Measurements from ENCODE around the gene CD63. TPM values are rescaled to one million over a fixed set of nuclear protein-coding genes. Genes with fewer than 3 reads are reported as not detected.

The CD63 gene
- total RNA-seq, 1 experiment from 2014 or later, result 409 TPM

- ATAC-seq (no peak), DNase-seq (ENCODE audit: low spot score) (no peak)
- CTCF ChIA-PET, result interaction anchor here (0.6 to 10.8 kb wide), 8 partner anchors 11 to 323 kb away, joined by 3 to 141 read pairs (median 13); partner anchors contain the start of genes CD63 and ITGA7
- no peaks in the 10 kb centered on the region for H3K36me3 Mint-ChIP-seq
- peaks cover 16% of the 10 kb centered on the region for H3K27me3 Mint-ChIP-seq (ENCODE audit: low read depth)
- TF ChIP-seq, protein P1, sequence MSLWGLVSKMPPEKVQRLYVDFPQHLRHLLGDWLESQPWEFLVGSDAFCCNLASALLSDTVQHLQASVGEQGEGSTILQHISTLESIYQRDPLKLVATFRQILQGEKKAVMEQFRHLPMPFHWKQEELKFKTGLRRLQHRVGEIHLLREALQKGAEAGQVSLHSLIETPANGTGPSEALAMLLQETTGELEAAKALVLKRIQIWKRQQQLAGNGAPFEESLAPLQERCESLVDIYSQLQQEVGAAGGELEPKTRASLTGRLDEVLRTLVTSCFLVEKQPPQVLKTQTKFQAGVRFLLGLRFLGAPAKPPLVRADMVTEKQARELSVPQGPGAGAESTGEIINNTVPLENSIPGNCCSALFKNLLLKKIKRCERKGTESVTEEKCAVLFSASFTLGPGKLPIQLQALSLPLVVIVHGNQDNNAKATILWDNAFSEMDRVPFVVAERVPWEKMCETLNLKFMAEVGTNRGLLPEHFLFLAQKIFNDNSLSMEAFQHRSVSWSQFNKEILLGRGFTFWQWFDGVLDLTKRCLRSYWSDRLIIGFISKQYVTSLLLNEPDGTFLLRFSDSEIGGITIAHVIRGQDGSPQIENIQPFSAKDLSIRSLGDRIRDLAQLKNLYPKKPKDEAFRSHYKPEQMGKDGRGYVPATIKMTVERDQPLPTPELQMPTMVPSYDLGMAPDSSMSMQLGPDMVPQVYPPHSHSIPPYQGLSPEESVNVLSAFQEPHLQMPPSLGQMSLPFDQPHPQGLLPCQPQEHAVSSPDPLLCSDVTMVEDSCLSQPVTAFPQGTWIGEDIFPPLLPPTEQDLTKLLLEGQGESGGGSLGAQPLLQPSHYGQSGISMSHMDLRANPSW (CRISPR knock-in tag; conservative IDR thresholded peaks at IDR 0.05; ENCODE audit: low read depth), result no peak
- TF ChIP-seq ZNF671 (CRISPR knock-in tag; IDR thresholded peaks at IDR 0.05) (no peak), ZNF232 (CRISPR knock-in tag; IDR thresholded peaks at IDR 0.05) (no peak), ZBTB43 (CRISPR knock-in tag; IDR thresholded peaks at IDR 0.05) (no peak), NR1H2 (CRISPR knock-in tag; IDR thresholded peaks at IDR 0.05) (no peak), ZNF425 (CRISPR knock-in tag; conservative IDR thresholded peaks at IDR 0.05) (no peak), KAT7 (CRISPR knock-in tag; IDR thresholded peaks at IDR 0.05; ENCODE audit: borderline replicate concordance) (no peak), IRF2 (CRISPR knock-in tag; IDR thresholded peaks at IDR 0.05; ENCODE audit: borderline replicate concordance, low read depth) (no peak), MYBL2 (CRISPR knock-in tag; IDR thresholded peaks at IDR 0.05) (no peak), NFATC4 (CRISPR knock-in tag; IDR thresholded peaks at IDR 0.05) (no peak), RELA (CRISPR knock-in tag; IDR thresholded peaks at IDR 0.05; ENCODE audit: borderline replicate concordance) (no peak), ZNF423 (CRISPR knock-in tag; IDR thresholded peaks at IDR 0.05) (no peak)
- TF ChIP-seq, protein P2, sequence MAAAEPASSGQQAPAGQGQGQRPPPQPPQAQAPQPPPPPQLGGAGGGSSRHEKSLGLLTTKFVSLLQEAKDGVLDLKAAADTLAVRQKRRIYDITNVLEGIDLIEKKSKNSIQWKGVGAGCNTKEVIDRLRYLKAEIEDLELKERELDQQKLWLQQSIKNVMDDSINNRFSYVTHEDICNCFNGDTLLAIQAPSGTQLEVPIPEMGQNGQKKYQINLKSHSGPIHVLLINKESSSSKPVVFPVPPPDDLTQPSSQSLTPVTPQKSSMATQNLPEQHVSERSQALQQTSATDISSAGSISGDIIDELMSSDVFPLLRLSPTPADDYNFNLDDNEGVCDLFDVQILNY (CRISPR knock-in tag; IDR thresholded peaks at IDR 0.05), result no peak
- TF ChIP-seq, protein P3, sequence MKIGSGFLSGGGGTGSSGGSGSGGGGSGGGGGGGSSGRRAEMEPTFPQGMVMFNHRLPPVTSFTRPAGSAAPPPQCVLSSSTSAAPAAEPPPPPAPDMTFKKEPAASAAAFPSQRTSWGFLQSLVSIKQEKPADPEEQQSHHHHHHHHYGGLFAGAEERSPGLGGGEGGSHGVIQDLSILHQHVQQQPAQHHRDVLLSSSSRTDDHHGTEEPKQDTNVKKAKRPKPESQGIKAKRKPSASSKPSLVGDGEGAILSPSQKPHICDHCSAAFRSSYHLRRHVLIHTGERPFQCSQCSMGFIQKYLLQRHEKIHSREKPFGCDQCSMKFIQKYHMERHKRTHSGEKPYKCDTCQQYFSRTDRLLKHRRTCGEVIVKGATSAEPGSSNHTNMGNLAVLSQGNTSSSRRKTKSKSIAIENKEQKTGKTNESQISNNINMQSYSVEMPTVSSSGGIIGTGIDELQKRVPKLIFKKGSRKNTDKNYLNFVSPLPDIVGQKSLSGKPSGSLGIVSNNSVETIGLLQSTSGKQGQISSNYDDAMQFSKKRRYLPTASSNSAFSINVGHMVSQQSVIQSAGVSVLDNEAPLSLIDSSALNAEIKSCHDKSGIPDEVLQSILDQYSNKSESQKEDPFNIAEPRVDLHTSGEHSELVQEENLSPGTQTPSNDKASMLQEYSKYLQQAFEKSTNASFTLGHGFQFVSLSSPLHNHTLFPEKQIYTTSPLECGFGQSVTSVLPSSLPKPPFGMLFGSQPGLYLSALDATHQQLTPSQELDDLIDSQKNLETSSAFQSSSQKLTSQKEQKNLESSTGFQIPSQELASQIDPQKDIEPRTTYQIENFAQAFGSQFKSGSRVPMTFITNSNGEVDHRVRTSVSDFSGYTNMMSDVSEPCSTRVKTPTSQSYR (CRISPR knock-in tag; IDR thresholded peaks at IDR 0.05), result no peak
- TF ChIP-seq, protein P4, sequence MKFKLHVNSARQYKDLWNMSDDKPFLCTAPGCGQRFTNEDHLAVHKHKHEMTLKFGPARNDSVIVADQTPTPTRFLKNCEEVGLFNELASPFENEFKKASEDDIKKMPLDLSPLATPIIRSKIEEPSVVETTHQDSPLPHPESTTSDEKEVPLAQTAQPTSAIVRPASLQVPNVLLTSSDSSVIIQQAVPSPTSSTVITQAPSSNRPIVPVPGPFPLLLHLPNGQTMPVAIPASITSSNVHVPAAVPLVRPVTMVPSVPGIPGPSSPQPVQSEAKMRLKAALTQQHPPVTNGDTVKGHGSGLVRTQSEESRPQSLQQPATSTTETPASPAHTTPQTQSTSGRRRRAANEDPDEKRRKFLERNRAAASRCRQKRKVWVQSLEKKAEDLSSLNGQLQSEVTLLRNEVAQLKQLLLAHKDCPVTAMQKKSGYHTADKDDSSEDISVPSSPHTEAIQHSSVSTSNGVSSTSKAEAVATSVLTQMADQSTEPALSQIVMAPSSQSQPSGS (CRISPR knock-in tag; IDR thresholded peaks at IDR 0.05; ENCODE audit: borderline replicate concordance, low read depth), result no peak
- TF ChIP-seq, protein P5, sequence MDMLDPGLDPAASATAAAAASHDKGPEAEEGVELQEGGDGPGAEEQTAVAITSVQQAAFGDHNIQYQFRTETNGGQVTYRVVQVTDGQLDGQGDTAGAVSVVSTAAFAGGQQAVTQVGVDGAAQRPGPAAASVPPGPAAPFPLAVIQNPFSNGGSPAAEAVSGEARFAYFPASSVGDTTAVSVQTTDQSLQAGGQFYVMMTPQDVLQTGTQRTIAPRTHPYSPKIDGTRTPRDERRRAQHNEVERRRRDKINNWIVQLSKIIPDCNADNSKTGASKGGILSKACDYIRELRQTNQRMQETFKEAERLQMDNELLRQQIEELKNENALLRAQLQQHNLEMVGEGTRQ (CRISPR knock-in tag; IDR thresholded peaks at IDR 0.05), result no peak
- peak overlapping the region; percentile 85 for H3K4me3 Mint-ChIP-seq
- POLR2A ChIA-PET, result interaction anchor here (1.2 to 3.4 kb wide), 3 partner anchors 10 to 36 kb away, joined by 3 to 21 read pairs (median 6); partner anchors contain the start of genes CD63 and ITGA7
- H3K27ac Mint-ChIP-seq, result peak overlapping the region; percentile 95
- H3K4me1 Mint-ChIP-seq, result peaks cover 37% of the 10 kb centered on the region
- no peaks in the 10 kb centered on the region for H3K9me3 Mint-ChIP-seq
Measured at GRCh38 chr12:55717011-55718007, 11.5 kb downstream of the CD63 start.

Data from WTC11 (cell line).